H1 (cell line): ENCODE data around the gene GALNT18. TPM values are rescaled to one million over a fixed set of nuclear protein-coding genes. Genes with fewer than 3 reads are reported as not detected.

ENCODE experiments used
- CTCF ChIA-PET: fragments of 300-600 bp; sonication (Branson Sonifier 250); formaldehyde crosslinking; loops from one replicate; lab custom pipeline; 2021; ENCODE audit not compliant: partially characterized antibody; lab: Charles Lee
- POLR2A ChIA-PET: fragments of 300-600 bp; sonication (Branson Sonifier 250); formaldehyde crosslinking; loops from one replicate; lab custom pipeline; 2021; ENCODE audit warnings: inconsistent platforms; ENCODE audit not compliant: partially characterized antibody; lab: Charles Lee
- DNase-seq, 2 experiments: peaks; one replicate each; pipeline versions ENCODE4 v3.0.0 to v3.0.0-alpha.2; 2010 to 2022; ENCODE audit warnings: low spot score in 2 of 2, low read depth in 1 of 2, mixed read lengths in 1 of 2
- FAIRE-seq: peaks from 2 replicates; lab custom pipeline; 2011; peaks lifted over from hg19 to GRCh38; lab: Jason Lieb, UNC
- H2AFZ ChIP-seq: 2 replicates; pipeline ENCODE4 v1.8.1; 2012; ENCODE audit warnings: low read length, inconsistent platforms
- H2AK5ac ChIP-seq: 2 replicates; pipeline ENCODE4 v1.6.1; 2013; ENCODE audit warnings: low read depth, low read length
- H2BK120ac ChIP-seq: replicated peaks from 2 replicates; pipeline ENCODE3; 2013; ENCODE audit warnings: low read depth, low read length, inconsistent platforms
- H2BK12ac ChIP-seq: 2 replicates; pipeline ENCODE4 v1.6.1; 2013; ENCODE audit warnings: low read depth, low read length
- H2BK15ac ChIP-seq: 2 replicates; pipeline ENCODE4 v1.6.1; 2013; ENCODE audit warnings: low read length
- H2BK20ac ChIP-seq: 2 replicates; pipeline ENCODE4 v1.6.1; 2013; ENCODE audit warnings: low read length
- H2BK5ac ChIP-seq: 2 replicates; pipeline ENCODE4 v1.6.1; 2013; ENCODE audit warnings: low read depth, low read length
- H3K14ac ChIP-seq: 2 replicates; pipeline ENCODE4 v1.6.1; 2013; ENCODE audit warnings: inconsistent platforms; ENCODE audit not compliant: insufficient read length
- H3K18ac ChIP-seq: 2 replicates; pipeline ENCODE4 v1.6.1; 2013; ENCODE audit warnings: low read length; ENCODE audit errors: extremely low read depth
- H3K23ac ChIP-seq: 2 replicates; pipeline ENCODE4 v1.6.1; 2013; ENCODE audit warnings: inconsistent platforms; ENCODE audit not compliant: insufficient read length
- H3K23me2 ChIP-seq: 2 replicates; pipeline ENCODE4 v1.6.1; 2013; ENCODE audit warnings: low read depth, low read length
- H3K27ac ChIP-seq: 2 replicates; pipeline ENCODE4 v1.6.1; 2011; ENCODE audit warnings: low read depth, low read length, inconsistent platforms
- H3K27me3 ChIP-seq, 4 experiments: replicated peaks in 1 of 4; 1 replicate in 1 of 4; 2 replicates in 3 of 4; pipeline versions ENCODE4 v1.6.1 to v1.8.1; 2011 to 2013; ENCODE audit warnings: low read length in 3 of 4, mild to moderate bottlenecking in 3 of 4, inconsistent platforms in 2 of 4, mixed read lengths in 2 of 4, moderate library complexity in 1 of 4; ENCODE audit not compliant: control insufficient read depth in 3 of 4, insufficient read depth in 3 of 4; ENCODE audit errors: extremely low read depth in 1 of 4
- H3K36me3 ChIP-seq, 4 experiments: 2 replicates each; pipeline versions ENCODE4 v1.6.1 to v1.8.1; 2011 to 2013; ENCODE audit warnings: mild to moderate bottlenecking in 4 of 4, low read length in 3 of 4, moderate library complexity in 2 of 4, control low read depth in 1 of 4, inconsistent platforms in 1 of 4; ENCODE audit not compliant: insufficient read depth in 4 of 4, control insufficient read depth in 2 of 4
- H3K4ac ChIP-seq: replicated peaks from 2 replicates; pipeline ENCODE3; 2013; ENCODE audit warnings: low read length, low read depth, mixed read lengths, inconsistent platforms; ENCODE audit not compliant: insufficient read length
- H3K4me1 ChIP-seq, 4 experiments: replicated peaks in 1 of 4; 1 replicate in 1 of 4; 2 replicates in 3 of 4; pipeline versions ENCODE4 v1.6.1 to v1.8.1; 2011 to 2013; ENCODE audit warnings: low read length in 3 of 4, inconsistent platforms in 2 of 4, mixed read lengths in 1 of 4; ENCODE audit not compliant: insufficient read depth in 4 of 4, control insufficient read depth in 3 of 4
- H3K4me2 ChIP-seq, 2 experiments: 2 replicates each; pipeline versions ENCODE4 v1.6.1 to v1.8.1; 2011 to 2013; ENCODE audit warnings: low read depth in 2 of 2, low read length in 2 of 2, control low read depth in 1 of 2, inconsistent platforms in 1 of 2, mild to moderate bottlenecking in 1 of 2; ENCODE audit not compliant: insufficient read depth in 1 of 2
- H3K4me3 ChIP-seq, 4 experiments: fragments of 200-600, 300-600 bp in 1 of 4; sonication (generic), shearing (Covaris generic), sonication (Bioruptor Twin) in 1 of 4; 2 replicates each; pipeline versions ENCODE4 v1.5.1 to v1.8.1; 2011 to 2016; ENCODE audit warnings: low read length in 4 of 4, low read depth in 3 of 4, control low read depth in 2 of 4, inconsistent platforms in 2 of 4, mild to moderate bottlenecking in 2 of 4, mixed read lengths in 1 of 4, moderate library complexity in 1 of 4; ENCODE audit not compliant: insufficient read depth in 2 of 4; ENCODE audit errors: extremely low read depth in 1 of 4
- H3K56ac ChIP-seq: replicated peaks from 2 replicates; pipeline ENCODE3; 2013; ENCODE audit warnings: low read depth, mild to moderate bottlenecking, mixed read lengths, low read length, inconsistent platforms; ENCODE audit not compliant: insufficient read length
- H3K79me1 ChIP-seq: 2 replicates; pipeline ENCODE4 v1.6.1; 2013; ENCODE audit warnings: low read depth, low read length, control low read depth
- H3K79me2 ChIP-seq, 2 experiments: 2 replicates each; pipeline versions ENCODE4 v1.6.1 to v1.8.1; 2012 to 2013; ENCODE audit warnings: low read length in 2 of 2, mild to moderate bottlenecking in 2 of 2, inconsistent platforms in 1 of 2; ENCODE audit not compliant: insufficient read depth in 2 of 2, control insufficient read depth in 1 of 2
- H3K9ac ChIP-seq, 4 experiments: replicated peaks in 1 of 4; 1 replicate in 1 of 4; 2 replicates in 3 of 4; pipeline versions ENCODE4 v1.6.1 to v1.8.1; 2011 to 2013; ENCODE audit warnings: low read depth in 3 of 4, low read length in 3 of 4, control low read depth in 2 of 4, mild to moderate bottlenecking in 2 of 4, moderate library complexity in 2 of 4, inconsistent platforms in 1 of 4; ENCODE audit errors: extremely low read depth in 1 of 4
- H3K9me3 ChIP-seq, 2 experiments: 2 replicates each; pipeline versions ENCODE4 v1.6.1 to v1.8.1; 2012 to 2013; ENCODE audit warnings: mild to moderate bottlenecking in 2 of 2, moderate library complexity in 2 of 2, control low read depth in 1 of 2, inconsistent platforms in 1 of 2, low read depth in 1 of 2, low read length in 1 of 2, mixed read lengths in 1 of 2; ENCODE audit not compliant: insufficient read depth in 2 of 2
- H4K20me1 ChIP-seq, 2 experiments: replicated peaks in 1 of 2; 2 replicates each; pipeline versions ENCODE3 to v1.8.1; 2011 to 2013; ENCODE audit warnings: inconsistent platforms in 2 of 2, low read length in 2 of 2, mild to moderate bottlenecking in 1 of 2; ENCODE audit not compliant: insufficient read depth in 2 of 2, control insufficient read depth in 1 of 2
- H4K5ac ChIP-seq: 2 replicates; pipeline ENCODE4 v1.6.1; 2013; ENCODE audit warnings: low read length, low read depth, mixed read lengths, inconsistent platforms; ENCODE audit not compliant: insufficient read length
- H4K8ac ChIP-seq: 2 replicates; pipeline ENCODE4 v1.8.0; 2013; ENCODE audit warnings: mild to moderate bottlenecking, moderate library complexity, low read length, inconsistent platforms; ENCODE audit not compliant: insufficient read depth; ENCODE audit errors: extremely low read depth
- H4K91ac ChIP-seq: replicated peaks from 2 replicates; pipeline ENCODE3; 2013; ENCODE audit warnings: low read length, mixed read lengths, inconsistent platforms; ENCODE audit not compliant: insufficient read length
- WGBS, 2 experiments: shearing (Covaris generic) in 1 of 2; methylation state at CpG; one replicate each; pipeline versions ENCODE4 v1.1.6 to v1.1.7; 2013 to 2015; ENCODE audit warnings: low lambda C conversion rate in 2 of 2, mixed read lengths in 2 of 2, inconsistent platforms in 1 of 2, low coverage in 1 of 2, missing lambda C conversion rate in 1 of 2; ENCODE audit not compliant: insufficient replicate concordance in 2 of 2, insufficient coverage in 1 of 2, insufficient read length in 1 of 2; ENCODE audit errors: extremely low coverage in 1 of 2, missing lambda C conversion rate in 1 of 2; 5-methylcytosine and 5-hydroxymethylcytosine counted together
- polyA plus RNA-seq, 7 experiments: library from polyadenylated mRNA; depleted of rRNA in 3 of 7; stranded (reverse) in 5 of 7; unstranded in 2 of 7; fragments of >200 nt in 5 of 7; fragments of 200-250 nt in 2 of 7; gene quantifications; 1 replicate in 5 of 7; 2 replicates in 1 of 7; 4 replicates in 1 of 7; pipeline versions ENCODE4 v1.2.1 to v1.2.3, GENCODE V29; 2011 to 2013; ENCODE audit warnings: missing spikeins in 2 of 7, mixed read lengths in 2 of 7
- total RNA-seq: library from RNA; stranded (reverse); fragmentation: NEBNext Ultra II Directional; extraction: Animal tissue kit (Norgen Biotek cat#: 25700); gene quantifications from 2 replicates; pipeline ENCODE4 v1.2.1, GENCODE V29; 2021

The GALNT18 gene
- total and polyA plus RNA-seq, 2 of the 8 experiments (the other 6 are each of a cell fraction or from before 2014, with no cell fraction given), result 6.0 to 9.4 TPM

- CTCF ChIA-PET, result interaction anchor here (0.6 to 1.4 kb wide), 5 partner anchors 11 to 15 kb away, joined by 3 to 4 read pairs (median 3); no protein-coding TSS in a partner anchor
- WGBS, 2 experiments, result 99% methylated on average over 4 of the region's 4 CpGs; no CpG with 5 or more reads in 1 of the 2 experiments
Observed at GRCh38 chr11:11522591-11522990, 99.2 kb downstream of the GALNT18 start.

More at GRCh38 chr11:11522591-11522990, 99.2 kb downstream of the GALNT18 start:
- Histone ChIP-seq H4K8ac (no peak overlapping the region), H2BK20ac (no peak overlapping the region), H3K79me2 (no peaks in the 10 kb centered on the region), H2AK5ac (no peak overlapping the region), H3K4me2 (no peak overlapping the region), H4K20me1 (no peaks in the 10 kb centered on the region), H3K14ac (no peak overlapping the region), H3K18ac (no peak overlapping the region), H3K27ac (no peak overlapping the region), H3K4ac (no peak overlapping the region), H3K9me3 (no peaks in the 10 kb centered on the region), H3K9ac (no peak overlapping the region), H3K36me3 (no peaks in the 10 kb centered on the region), H3K56ac (no peak overlapping the region), H3K27me3 (no peaks in the 10 kb centered on the region), H3K4me1 (peaks cover 0 to 5% (median 0%) of the 10 kb centered on the region in 4 experiments; a peak in 2 of 7 replicates), H4K5ac (no peak overlapping the region), H2BK15ac (no peak overlapping the region), H2BK12ac (no peak overlapping the region; the same call in 1 of the 2 replicates), H2AFZ (no peak overlapping the region), H3K79me1 (no peaks in the 10 kb centered on the region), H2BK5ac (no peak overlapping the region), H3K4me3 (no peak overlapping the region), H3K23me2 (no peaks in the 10 kb centered on the region), H2BK120ac (no peak overlapping the region), H3K23ac (no peak overlapping the region), H4K91ac (no peak overlapping the region)
- POLR2A ChIA-PET, result no interaction called here
- FAIRE-seq, result no peak
- no peak for DNase-seq
